ENCODE measurements around the gene MTA2.
A peak's percentile ranks its signal among the peaks of the same experiment; 100 is the strongest.

The MTA2 gene

DNA sequence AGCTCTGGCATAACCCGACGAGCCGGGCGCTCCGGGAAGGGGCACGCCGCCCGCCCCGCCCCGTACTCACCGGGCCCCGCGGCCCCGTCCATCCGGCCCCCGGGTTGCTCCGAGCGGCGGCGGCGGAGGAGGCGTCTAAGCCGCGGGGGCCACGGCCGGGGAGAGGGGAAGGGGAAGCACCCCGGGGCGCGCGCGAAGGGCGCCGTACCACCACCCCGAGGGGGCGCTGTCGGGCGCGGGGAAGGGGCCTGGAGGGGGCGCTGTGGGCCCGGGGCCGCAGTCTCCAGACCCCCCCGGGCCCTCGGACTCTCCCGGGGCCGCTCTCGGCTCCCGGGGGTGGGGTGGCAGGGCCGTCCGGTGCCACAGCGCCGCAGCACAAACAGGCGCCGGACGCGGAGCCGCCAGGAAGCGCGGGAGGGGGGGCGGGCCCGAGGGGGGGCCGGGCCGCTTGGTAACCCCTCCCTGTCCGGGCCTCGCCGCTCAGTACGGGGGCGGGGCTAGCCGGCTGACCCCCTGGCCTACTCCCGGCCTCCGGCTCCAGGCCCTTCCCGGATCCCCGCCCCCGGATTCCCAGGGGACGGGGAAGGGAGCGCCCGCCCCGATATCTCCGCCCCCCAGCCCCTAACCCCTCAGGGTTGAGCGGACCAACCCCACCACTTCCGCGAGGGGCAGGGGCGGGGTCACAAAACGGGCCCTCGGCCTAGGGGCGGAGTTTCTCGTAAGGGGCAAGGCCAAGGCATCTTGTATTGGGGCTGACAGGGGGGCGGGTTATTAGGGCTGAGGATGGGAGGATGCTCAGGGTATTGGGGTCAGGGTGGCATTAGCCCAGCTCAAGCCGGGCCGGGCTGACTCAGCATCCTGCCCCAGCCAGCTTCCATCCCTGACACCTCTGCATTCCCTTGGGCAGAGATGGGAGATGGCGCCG, 11.0 kb upstream of the MTA2 start, which contains the start of the genes EML3 and ROM1:
Gene EML3 (minus strand): TSS at position 410 of the 925 bp plus-strand sequence. CDS start 318 bp downstream, at position 92.
Gene ROM1 (plus strand): TSS at position 892 of the 925 bp plus-strand sequence. CDS start 25 bp downstream, at position 917.
- peak; percentile 90 for DNase-seq (ENCODE audit: low spot score)

GRCh38 chr11:62611705-62612365, 10.2 kb upstream of the MTA2 start:
- DNase-seq (ENCODE audit: low spot score) = peak; percentile 68

DNA sequence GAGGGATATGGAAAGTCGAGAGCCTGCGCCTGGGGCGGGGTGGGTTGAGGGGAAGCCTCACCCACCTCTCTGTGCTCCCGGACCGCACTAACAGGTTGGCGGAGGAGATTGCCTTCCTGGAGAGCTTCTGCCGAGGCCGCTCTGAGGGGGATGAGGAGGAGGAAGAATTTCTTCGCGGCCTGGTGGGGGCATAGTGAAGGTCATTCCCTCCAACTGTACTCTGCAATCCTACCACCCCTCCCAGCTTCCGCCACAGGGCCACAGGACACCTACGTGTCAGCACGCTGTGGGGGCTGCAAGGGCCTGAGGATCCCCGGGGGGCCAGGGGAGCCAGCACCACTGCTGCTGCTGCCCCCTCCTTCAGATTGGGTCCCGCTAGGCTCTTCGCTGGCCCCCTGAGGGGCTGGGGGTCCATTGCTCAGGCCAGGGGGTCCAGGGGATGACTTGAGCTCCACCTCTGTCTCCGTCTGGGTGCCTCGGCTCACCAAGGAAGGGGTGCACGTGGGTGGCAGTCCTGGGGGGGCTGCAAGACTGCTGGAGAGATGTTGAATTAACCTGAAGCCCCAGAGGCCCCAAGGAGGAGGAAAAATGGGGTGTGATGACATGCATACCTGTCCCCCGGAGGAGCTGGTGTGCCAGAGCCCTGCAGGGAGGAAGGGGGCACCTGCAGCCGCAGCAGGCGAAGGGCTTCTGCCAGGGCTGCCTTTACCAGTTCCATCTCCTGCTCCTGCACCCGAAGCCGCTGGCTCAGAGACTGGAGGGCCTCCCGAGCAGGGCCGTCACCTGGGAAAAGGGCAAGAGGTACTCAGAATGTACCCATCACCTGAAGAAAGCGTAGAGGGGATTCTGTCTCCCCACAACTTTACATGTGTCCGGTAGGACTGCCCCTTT, 9.4 kb upstream of the MTA2 start:
- no peak for DNase-seq (ENCODE audit: low spot score)

DNA sequence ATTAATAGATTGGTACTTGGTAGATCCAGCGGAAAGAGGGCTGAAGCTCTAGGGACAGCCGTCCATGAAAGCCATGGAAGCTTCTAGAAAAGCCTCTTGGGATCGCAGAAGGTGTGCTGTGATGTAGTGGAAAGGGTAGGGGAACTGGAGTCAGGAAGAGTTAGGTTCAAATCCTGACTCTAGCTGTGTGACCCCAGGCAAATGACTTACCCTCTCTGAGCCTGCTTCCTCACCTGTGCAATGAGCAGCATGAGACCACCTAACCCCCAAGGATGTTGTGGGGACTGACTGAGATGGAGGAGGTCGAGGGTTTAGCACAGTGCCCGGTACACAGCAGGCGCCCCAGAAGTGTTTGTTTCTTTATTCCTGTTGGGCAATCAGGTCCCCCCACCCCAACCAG, 8.7 kb upstream of the MTA2 start:
- no peak for DNase-seq (ENCODE audit: low spot score)

DNA sequence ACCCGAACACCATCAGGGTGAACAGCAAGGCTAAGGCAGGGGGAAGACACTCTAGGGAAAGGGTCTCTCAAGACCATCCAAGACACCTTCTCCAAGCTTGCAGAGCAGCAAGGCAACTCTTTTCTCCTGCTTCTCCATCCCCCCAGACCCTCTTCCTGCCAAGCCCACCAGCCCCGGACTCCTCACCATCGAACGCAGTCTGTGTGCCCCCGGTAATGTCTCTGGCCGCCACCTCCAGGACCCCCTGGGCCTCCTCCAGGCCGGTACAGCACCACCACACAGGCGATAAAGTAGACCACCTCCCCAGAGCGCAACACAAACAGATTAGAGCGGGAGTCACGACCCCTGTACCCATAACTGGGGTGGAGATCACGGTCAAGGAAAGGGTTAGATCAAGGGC, 7.1 kb upstream of the MTA2 start:
- no peak for DNase-seq (ENCODE audit: low spot score)

GRCh38 chr11:62607714-62608113, 6.0 kb upstream of the MTA2 start:
- no peak for DNase-seq (ENCODE audit: low spot score)

- no peak for DNase-seq (ENCODE audit: low spot score)
Measured at GRCh38 chr11:62605902-62606301, 4.2 kb upstream of the MTA2 start.

DNA sequence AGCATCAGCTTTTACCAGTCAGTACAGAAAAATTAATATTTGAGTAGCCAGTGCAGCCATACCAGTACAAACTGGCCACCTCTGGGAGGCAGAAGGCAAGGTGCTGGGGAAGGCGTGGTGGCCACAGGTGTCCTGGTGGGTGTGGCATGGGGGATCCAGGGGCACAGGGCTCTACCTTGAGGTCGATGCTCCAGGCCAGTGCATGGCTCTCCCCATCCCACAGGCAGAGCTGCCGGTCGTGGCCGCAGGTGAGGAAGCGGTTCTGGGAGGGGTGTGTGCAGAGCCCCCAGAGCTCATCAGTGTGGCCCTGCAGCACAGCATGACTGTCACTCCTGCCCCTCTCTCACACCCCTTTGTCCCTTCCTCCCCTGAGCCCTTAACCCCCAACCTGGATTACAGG, 3.8 kb upstream of the MTA2 start:
- no peak for DNase-seq (ENCODE audit: low spot score)

- no peak for DNase-seq (ENCODE audit: low spot score)
Measured at GRCh38 chr11:62604460-62605120, 2.9 kb upstream of the MTA2 start.

- no peak for DNase-seq (ENCODE audit: low spot score)
Measured at GRCh38 chr11:62603776-62604299, 2.2 kb upstream of the MTA2 start.

GRCh38 chr11:62603072-62603408, 1.4 kb upstream of the MTA2 start:
- no peak for DNase-seq (ENCODE audit: low spot score)

GRCh38 chr11:62602141-62603071, 741 bp upstream of the MTA2 start:
- peak; percentile 84 for DNase-seq (ENCODE audit: low spot score)

DNA sequence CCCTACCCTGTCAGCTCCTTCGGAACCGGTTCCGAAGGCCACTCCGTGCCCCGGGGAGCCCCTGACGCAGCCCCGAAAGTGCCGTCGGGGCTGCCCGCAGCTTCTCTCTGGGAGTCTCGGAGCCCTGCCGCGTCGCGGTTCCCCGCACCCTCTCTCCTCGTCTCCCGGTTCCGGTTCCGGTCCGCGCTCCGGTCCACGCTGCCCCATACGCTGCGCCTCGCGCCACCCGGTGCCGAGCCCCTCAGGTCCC, 618 bp downstream of the MTA2 start:
- DNase-seq (ENCODE audit: low spot score) = peak; percentile 54

- DNase-seq (ENCODE audit: low spot score) = no peak
Measured at GRCh38 chr11:62600367-62601121, 1.1 kb downstream of the MTA2 start.

- no peak for DNase-seq (ENCODE audit: low spot score)
Measured at GRCh38 chr11:62599901-62600300, 1.8 kb downstream of the MTA2 start.

DNA sequence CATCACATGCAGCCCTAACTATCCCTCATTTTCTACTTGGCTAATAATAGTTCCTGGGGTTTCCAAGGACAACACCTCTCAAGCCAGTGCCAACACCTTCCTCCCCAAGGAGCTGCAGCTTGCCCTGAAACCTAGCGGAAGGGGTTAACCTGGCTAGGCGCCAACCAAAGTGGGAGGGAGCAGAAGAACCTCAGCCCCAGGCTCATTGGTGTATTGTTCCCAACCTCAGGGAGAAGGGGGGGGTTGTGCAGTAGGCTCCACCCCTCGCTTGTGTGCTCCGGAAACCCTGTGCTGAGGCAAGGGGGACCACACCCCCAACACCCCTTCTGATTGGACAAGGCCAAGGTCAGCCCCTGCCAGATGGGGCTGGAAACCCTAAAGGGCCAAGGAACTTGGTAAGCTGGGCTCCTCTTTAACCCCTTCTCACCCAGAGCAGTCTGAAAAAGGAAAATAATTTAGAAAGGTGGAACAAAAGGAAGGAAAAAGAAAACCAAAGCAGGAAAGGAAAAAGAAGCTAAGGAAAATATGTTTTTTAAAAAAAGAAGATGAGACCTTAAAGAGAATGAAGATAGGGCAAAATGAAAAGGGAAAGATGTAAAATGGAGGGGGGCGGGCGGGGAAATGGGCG, 2.5 kb downstream of the MTA2 start:
- DNase-seq (ENCODE audit: low spot score) = peak; percentile 97

GRCh38 chr11:62595124-62595523, 6.5 kb downstream of the MTA2 start:
- no peak for DNase-seq (ENCODE audit: low spot score)

DNA sequence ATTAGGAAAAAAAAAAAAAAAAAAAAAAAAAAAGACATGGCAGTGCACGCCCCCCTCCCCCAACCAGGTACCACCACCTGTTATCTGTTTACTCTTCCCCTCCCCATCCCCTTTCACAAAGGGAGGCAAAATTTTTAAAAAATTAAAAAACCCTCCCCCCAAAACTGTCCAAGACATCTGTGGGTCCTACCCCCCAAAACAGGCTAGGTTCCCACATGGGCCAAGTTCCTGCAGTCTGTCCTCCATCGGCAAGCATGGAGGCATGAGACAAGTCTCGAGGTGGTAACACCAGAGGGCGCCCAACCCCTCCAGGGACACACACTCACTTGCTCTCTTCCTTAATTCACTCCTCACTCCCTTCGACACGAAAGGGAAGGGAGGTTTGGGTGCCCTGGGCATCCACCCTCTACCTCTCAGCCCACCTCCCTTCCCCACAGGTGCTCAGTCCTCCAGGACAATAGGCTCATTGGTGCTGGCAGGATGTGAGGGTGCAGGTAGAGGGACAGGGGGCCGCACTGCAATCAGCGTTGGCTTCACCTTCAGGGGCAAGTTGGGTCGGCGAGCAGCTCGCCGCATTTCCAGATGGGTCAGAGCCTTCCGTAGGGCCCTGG, 8.1 kb downstream of the MTA2 start:
- peak; percentile 87 for DNase-seq (ENCODE audit: low spot score)

DNA sequence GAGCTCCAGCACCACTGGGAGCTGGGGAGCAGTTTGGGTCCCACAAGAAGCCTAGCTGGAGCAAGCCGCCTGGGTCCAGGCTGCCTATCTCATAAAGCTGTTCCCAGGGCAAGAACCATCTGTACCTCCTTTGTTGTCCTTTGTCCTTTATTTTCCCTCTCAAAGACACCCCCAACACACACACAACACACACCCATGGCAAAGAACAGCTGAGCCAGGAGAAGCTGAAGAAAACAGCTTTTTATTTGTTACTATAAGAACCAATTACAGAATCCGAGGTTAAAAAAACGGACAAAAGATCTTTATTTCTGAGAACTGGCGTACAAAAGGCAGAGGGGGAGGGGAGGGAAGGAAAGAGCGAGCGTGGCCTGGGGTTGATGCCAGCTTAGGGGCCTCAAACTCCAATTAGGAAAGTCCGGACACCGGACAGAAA, 8.7 kb downstream of the MTA2 start:
- peak; percentile 76 for DNase-seq (ENCODE audit: low spot score)

Measured in Ammon's horn (tissue), 1 donor.